NCI-H1105 treated with DMSO at 0.1 percent for 48 hours (cell line): Measurements from ENCODE around the gene CDHR4.
"Not testable (repeated sequence)": the region's sequence is repeated elsewhere in the genome, so short reads cannot be mapped to it uniquely, and the experiment has no call there.

Experiments used
- DNase-seq: peaks from one replicate; lab custom pipeline; 2025; lab: John Stamatoyannopoulos, UW

CDHR4 gene

GRCh38 chr3:49802719-49803464, 3.2 kb upstream of the CDHR4 start, which contains the start of gene INKA1:
Gene INKA1, plus strand, starts transcription at chr3:49803261. Its CDS starts 132 bp downstream, at chr3:49803393.
- peak; percentile 67 for DNase-seq

GRCh38 chr3:49801160-49801559, 1.5 kb upstream of the CDHR4 start:
- no peak for DNase-seq

DNA sequence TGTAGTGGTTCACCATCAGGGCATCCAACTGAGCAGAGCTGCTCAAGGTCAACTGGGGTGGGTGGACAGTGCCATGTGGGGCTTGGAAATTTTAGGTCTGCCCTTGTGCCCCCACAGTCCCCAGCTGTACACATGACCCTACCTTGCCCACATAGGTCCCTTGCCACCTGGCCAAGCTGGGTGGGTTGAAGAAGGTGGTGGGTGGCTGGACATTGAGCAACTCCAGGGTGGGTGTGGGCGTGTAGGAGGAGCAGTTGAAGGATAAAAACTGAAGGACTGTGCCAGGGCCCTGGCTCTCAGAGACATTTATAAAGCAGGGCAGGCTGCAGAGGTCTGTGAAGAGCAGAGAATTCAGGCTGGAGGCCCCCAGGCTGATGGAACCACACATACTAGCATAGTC, 568 bp downstream of the CDHR4 start:
- DNase-seq = no peak

DNA sequence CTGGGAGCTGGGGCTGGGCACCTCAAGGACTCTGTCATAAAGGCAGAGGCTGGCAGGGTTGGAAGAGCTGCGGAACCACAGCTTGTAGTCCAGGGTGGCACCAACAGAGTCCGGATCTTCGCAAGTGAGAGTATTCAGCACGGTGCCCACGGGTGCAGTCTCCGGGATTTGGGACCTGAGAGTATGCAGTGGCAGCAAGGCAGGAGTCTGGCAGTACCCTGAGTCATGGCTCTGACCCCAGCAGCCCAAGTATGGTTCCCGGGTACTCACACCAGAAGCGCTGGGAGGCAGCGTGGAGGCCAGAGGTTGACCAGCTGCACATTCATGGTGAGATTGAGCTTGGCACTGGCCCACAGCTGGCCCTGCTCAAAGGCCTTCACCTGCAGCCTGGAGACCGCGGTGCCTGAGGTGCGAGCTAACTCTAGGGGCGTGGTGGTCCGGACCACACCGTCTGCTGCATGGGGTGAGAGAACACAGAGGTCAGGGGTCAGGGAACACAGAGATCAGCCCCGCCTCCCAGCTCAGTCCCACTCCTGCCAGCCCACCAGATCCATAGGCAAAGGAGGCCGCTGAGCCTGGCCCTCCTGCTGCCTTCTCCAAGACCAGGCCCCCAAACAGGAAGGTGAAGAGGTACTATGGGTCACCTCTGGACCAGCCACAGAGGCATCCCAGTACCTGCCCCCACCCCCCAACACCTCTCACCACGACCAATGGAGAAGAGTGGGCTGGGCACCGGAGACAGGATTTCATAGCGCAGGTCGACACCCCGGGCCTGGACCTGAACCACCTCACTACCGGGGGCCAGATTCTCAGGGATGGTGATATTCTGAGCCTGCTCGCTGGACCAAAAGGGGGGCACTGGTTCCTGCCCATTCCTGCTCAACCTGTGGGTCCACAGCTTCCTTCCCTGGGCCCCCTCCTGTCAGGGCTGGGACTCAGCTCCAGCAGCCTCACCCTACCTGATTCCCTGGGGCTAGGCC, 4.5 kb downstream of the CDHR4 start:
- no peak for DNase-seq

GRCh38 chr3:49794431-49794830, 5.2 kb downstream of the CDHR4 start:
- no peak for DNase-seq

DNA sequence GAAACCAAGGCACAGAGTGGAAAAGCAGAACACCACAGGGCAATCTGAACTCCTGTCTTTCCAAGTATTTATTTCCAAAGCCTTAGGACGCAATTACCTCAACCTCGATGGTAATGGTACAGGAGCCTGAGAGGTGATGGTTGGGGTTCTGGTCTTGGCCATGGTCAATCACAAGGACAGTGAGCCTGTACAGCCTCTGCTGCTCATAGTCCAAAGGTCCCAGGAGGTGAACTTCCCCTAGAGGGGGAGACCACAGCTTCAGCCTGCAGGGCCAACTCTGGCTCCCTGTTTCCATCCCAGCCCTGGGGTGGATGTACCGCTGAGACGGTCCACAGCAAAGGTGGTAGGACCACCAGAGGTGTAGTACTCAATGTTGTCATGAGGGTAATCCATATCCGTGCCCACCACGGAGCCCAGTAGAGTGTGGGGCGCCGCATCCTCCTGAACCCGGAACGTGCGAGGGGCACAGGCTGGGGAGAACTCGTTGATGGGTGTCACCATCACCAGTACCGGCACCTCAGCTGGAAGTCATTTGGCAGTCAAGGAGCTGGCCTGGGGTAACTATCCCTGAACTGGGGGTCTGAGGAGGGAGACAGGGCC, 6.1 kb downstream of the CDHR4 start:
- no peak for DNase-seq

DNA sequence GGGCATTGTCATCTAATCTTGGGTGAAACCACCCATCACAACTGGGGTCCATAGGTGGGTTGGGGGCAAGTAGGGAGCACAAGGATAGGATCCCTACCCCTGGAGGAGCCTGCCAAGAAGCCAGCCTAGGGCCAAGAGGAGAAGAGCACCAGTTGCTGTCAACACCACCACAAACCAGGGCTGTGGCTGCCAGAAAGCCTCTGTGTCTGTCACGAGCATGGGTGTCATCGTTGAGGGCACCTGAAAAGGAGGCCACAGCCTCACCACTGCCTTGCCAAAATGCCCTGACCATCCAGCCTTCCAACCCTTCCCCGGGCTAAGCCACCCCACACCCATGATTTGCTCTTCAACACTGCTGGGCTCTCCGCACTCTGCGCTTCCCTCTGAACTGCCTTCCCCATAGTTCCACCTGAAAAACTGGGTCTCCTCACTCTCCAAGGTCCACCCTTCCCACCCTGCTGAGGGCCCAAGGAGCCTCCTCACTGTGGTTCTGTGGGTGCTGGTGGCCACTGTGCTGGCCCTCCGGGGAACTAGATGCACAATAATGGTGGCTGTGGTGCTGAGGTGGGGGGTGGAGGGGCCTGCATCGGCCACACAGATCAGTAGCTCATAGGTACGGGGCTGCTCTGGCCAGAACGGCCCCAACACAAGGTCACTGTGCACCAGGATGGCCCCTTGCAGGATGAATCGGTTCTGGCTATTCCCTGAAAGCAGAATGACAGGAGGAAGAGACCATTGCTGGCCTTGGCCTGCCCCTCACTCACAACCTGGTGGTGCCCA, 7.1 kb downstream of the CDHR4 start:
- DNase-seq = no peak

DNA sequence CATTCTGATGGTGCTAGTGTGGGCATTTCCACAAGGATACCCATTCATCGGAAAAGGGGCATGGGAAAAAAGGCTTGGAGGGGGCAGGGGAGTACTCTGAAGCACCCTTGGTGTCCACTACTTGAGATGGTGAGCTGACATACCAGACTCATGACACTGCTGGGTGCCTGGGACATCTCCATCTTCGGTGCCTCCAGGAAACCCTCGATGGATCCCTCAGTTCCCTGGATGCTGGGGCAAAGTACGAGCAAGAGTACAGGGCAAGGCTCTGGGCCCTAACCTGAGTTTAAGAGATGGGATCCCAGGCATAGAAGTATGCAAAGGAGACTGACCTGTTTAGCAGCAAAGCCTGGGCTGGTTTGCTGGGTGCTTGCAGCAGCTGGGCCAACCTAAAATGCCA, 8.1 kb downstream of the CDHR4 start:
- no peak for DNase-seq

- no peak for DNase-seq
Measured at GRCh38 chr3:49790626-49791411, 8.9 kb downstream of the CDHR4 start.

DNA sequence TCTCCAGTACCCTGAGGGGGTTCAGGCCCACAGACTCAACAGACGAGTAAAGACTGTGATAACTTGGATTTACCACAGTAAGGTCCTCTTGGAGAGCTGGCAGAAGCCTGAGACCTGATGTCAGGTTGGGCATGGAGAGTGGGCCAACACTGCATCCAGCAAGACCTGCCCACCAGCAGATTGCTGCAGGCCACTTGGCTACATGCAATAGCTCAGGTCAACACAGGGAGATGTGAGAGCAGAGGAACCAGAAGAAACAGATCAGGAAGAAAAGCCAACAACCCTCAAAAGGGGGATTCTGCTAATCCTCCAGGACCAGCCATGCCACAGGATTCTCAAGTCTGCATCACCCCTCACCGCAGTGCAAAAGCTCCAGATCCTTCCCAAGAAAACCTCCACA, 11.6 kb downstream of the CDHR4 start:
- no peak for DNase-seq

- no peak for DNase-seq
Measured at GRCh38 chr3:49787536-49787935, 12.1 kb downstream of the CDHR4 start.

- DNase-seq = no peak
Measured at GRCh38 chr3:49787182-49787464, 12.6 kb downstream of the CDHR4 start.

- DNase-seq = peak; percentile 97
Measured at GRCh38 chr3:49786357-49787181, 13.1 kb downstream of the CDHR4 start, which contains the start of gene IP6K1. Gene IP6K1, minus strand, starts transcription at chr3:49786542. Its CDS starts 38,502 bp downstream, at chr3:49748040.

GRCh38 chr3:49785565-49786356, 13.9 kb downstream of the CDHR4 start:
- no peak for DNase-seq

- not testable (repeated sequence) for DNase-seq
Measured at GRCh38 chr3:49782277-49782676, 17.4 kb downstream of the CDHR4 start.

DNA sequence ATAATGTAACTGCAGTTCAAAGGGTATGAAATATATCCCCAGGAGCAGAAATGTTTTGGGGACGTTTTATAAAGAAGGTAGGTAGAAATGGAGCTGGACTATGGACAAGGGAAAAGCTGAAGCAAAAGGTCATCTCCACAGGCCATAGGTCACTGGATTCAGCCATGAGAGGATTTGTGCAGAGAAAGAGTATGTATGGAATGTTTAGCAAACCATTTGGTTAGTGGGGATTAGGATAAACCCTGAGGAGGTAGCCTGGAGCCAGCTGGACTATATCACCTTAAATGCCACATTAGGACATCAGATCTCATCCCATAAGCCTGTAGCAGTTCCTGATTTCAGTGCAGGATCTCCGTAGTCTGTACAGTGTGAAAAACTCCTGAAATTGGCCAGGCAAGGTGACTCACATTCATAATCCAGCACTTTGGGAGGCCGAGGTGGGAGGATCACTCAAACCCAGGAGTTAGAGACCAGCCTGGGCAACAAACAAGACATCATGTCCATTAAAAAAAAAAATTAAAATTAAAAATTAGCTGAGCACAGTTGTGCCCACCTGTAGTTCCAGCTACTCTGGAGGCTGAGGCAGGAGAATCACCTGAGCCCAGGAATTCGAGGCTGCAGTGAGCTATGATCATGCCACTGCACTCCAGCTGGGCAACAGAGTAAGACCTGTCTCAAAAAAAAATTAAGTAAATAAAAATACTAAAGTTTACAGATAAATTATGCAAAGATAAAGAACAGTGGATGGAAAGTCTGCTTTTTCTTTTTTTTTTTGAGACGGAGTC, 18.1 kb downstream of the CDHR4 start:
- no peak for DNase-seq

DNA sequence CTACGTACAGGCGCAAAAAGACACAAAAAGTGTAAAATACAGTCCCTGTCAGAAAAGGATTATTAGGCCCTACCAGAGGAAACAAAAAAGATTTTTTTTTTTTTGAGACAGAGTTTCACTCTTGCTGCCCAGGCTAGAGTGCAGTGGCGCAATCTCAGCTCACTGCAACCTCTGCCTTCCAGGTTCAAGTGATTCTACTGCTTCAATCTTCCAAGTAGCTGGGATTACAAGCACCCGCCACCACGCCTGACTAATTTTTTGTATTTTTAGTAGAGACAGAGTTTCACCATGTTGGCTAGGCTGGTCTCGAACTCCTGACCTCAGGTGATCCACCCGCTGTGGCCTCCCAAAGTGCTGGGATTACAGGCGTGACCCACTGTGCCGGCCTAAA, 18.7 kb downstream of the CDHR4 start:
- not testable (repeated sequence) for DNase-seq
